ENCODE results near the gene B4GAT1. TPM values are rescaled to one million over a fixed set of nuclear protein-coding genes. Genes with fewer than 3 reads are reported as not detected.

Gene B4GAT1
- total and polyA plus RNA-seq, 2 of the 13 experiments (the other 11 are each of a cell fraction or from before 2014, with no cell fraction given): 40.4 to 109 TPM

DNA sequence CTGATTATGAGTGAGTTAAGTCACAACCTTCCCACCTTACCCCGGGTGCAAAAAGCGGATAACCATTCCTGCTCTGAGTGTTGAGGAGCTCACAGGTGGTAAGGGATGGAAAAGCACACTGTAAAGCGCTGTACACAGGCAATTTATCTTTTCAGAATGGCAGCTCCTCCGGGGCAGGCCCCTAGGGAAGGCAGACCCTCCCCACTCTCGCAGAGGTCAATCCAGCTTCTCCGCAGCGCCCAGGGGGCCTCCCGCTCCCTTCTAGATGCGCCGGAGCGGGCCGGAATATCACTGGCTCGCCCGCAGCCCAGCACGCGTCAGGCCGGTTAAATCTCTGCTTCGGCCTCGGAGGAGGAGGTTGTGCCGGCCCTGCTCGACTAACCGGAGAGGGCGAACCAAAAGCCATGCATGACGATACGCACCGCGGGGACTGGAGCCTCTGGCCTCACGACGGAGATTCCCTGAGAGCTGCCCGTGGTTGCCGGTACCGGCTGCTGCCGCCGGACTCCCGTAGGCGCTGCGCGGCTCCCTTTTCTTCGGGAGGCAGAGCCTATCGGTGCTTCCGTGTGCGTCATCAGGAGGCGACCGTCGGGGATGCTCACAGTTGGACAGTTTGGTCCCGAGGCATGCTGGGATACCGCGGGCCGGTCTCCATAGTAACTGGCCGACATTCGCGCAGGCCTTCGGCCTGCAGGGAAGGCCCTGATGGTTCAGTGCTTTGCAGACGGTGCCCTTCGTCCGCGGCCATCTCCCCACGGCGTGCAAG is 2.7 kb downstream of the B4GAT1 start, which contains the start of gene BRMS1 (continued):
- TF ChIP-seq, protein P1, sequence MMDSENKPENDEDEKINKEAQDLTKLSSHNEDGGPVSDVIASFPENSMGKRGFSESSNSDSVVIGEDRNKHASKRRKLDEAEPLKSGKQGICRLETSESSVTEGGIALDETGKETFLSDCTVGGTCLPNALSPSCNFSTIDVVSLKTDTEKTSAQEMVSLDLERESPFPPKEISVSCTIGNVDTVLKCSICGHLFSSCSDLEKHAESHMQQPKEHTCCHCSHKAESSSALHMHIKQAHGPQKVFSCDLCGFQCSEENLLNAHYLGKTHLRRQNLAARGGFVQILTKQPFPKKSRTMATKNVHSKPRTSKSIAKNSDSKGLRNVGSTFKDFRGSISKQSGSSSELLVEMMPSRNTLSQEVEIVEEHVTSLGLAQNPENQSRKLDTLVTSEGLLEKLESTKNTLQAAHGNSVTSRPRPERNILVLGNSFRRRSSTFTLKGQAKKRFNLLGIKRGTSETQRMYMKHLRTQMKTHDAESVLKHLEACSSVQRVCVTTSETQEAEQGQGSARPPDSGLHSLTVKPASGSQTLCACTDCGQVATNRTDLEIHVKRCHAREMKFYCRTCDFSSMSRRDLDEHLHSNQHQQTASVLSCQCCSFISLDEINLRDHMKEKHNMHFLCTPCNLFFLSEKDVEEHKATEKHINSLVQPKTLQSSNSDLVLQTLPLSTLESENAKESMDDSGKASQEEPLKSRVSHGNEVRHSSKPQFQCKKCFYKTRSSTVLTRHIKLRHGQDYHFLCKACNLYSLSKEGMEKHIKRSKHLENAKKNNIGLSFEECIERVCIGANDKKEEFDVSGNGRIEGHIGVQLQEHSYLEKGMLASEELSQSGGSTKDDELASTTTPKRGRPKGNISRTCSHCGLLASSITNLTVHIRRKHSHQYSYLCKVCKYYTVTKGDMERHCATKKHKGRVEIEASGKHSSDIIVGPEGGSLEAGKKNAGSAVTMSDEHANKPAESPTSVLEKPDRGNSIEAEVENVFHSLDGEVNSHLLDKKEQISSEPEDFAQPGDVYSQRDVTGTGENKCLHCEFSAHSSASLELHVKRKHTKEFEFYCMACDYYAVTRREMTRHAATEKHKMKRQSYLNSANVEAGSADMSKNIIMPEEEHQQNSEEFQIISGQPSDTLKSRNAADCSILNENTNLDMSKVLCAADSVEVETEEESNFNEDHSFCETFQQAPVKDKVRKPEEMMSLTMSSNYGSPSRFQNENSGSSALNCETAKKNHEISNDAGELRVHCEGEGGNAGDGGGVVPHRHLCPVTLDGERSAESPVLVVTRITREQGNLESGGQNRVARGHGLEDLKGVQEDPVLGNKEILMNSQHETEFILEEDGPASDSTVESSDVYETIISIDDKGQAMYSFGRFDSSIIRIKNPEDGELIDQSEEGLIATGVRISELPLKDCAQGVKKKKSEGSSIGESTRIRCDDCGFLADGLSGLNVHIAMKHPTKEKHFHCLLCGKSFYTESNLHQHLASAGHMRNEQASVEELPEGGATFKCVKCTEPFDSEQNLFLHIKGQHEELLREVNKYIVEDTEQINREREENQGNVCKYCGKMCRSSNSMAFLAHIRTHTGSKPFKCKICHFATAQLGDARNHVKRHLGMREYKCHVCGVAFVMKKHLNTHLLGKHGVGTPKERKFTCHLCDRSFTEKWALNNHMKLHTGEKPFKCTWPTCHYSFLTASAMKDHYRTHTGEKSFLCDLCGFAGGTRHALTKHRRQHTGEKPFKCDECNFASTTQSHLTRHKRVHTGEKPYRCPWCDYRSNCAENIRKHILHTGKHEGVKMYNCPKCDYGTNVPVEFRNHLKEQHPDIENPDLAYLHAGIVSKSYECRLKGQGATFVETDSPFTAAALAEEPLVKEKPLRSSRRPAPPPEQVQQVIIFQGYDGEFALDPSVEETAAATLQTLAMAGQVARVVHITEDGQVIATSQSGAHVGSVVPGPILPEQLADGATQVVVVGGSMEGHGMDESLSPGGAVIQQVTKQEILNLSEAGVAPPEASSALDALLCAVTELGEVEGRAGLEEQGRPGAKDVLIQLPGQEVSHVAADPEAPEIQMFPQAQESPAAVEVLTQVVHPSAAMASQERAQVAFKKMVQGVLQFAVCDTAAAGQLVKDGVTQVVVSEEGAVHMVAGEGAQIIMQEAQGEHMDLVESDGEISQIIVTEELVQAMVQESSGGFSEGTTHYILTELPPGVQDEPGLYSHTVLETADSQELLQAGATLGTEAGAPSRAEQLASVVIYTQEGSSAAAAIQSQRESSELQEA (CRISPR knock-in tag; IDR thresholded peaks at IDR 0.05; ENCODE audit: not compliant biosample characterization): no peak
- TF ChIP-seq, protein P2, sequence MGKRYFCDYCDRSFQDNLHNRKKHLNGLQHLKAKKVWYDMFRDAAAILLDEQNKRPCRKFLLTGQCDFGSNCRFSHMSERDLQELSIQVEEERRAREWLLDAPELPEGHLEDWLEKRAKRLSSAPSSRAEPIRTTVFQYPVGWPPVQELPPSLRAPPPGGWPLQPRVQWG (CRISPR knock-in tag; IDR thresholded peaks at IDR 0.05; ENCODE audit: borderline replicate concordance, low read depth): no peak
- TF ChIP-seq ZBTB7B (CRISPR knock-in tag; IDR thresholded peaks at IDR 0.05) (no peak), PITX1 (CRISPR knock-in tag; IDR thresholded peaks at IDR 0.05) (peak; percentile 58; the same call in 1 of the 2 replicates), ZNF335 (CRISPR knock-in tag; IDR thresholded peaks at IDR 0.05) (peak; percentile 78; the same call in 1 of the 2 replicates), SUZ12 (IDR thresholded peaks at IDR 0.05; ENCODE audit: low read depth, low read length) (peak; percentile 52), TOPORS (CRISPR knock-in tag; IDR thresholded peaks at IDR 0.05) (0 out of 2 replicates have a peak, but pooled peaks have one; percentile 53), SP4 (CRISPR knock-in tag; IDR thresholded peaks at IDR 0.05) (peak; percentile 71; the same call in 1 of the 2 replicates), MIER3 (CRISPR knock-in tag; IDR thresholded peaks at IDR 0.05; ENCODE audit: borderline replicate concordance) (peak; percentile 81; the same call in 1 of the 2 replicates), PHF5A (CRISPR knock-in tag; IDR thresholded peaks at IDR 0.05; ENCODE audit: low read depth, unreplicated experiment) (no peak), ZFP90 (CRISPR knock-in tag; IDR thresholded peaks at IDR 0.05; ENCODE audit: borderline replicate concordance) (peak; percentile 45), SCMH1 (CRISPR knock-in tag; IDR thresholded peaks at IDR 0.05; ENCODE audit: borderline replicate concordance) (no peak), ZNF629 (CRISPR knock-in tag; conservative IDR thresholded peaks at IDR 0.05) (no peak), ELF1 (CRISPR knock-in tag; IDR thresholded peaks at IDR 0.05) (peak; percentile 99), THAP11 (CRISPR knock-in tag; IDR thresholded peaks at IDR 0.05) (peak; percentile 94), ZEB1 (IDR thresholded peaks at IDR 0.05; ENCODE audit: insufficient replicate concordance, low read depth) (no peak), ZFP62 (CRISPR knock-in tag; IDR thresholded peaks at IDR 0.05) (no peak), SP5 (CRISPR knock-in tag; IDR thresholded peaks at IDR 0.05; ENCODE audit: borderline replicate concordance, low read depth) (no peak)
- TF ChIP-seq, protein P3, sequence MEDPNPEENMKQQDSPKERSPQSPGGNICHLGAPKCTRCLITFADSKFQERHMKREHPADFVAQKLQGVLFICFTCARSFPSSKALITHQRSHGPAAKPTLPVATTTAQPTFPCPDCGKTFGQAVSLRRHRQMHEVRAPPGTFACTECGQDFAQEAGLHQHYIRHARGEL (CRISPR knock-in tag; IDR thresholded peaks at IDR 0.05): no peak
- TF ChIP-seq, protein P4, sequence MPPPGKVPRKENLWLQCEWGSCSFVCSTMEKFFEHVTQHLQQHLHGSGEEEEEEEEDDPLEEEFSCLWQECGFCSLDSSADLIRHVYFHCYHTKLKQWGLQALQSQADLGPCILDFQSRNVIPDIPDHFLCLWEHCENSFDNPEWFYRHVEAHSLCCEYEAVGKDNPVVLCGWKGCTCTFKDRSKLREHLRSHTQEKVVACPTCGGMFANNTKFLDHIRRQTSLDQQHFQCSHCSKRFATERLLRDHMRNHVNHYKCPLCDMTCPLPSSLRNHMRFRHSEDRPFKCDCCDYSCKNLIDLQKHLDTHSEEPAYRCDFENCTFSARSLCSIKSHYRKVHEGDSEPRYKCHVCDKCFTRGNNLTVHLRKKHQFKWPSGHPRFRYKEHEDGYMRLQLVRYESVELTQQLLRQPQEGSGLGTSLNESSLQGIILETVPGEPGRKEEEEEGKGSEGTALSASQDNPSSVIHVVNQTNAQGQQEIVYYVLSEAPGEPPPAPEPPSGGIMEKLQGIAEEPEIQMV (CRISPR knock-in tag; IDR thresholded peaks at IDR 0.05; ENCODE audit: low read depth): no peak
